ENCODE data around the gene ABI1.

ABI1 gene

GRCh38 chr10:26806557-26806956 lies 54.2 kb downstream of the ABI1 start:
- Histone ChIP-seq H3K9ac (ENCODE audit: low read depth, low read length) (no peak overlapping the region), H3K9me3 (ENCODE audit: insufficient read depth, low read length, severe bottlenecking) (no peaks in the 10 kb centered on the region), H3K79me2 (ENCODE audit: insufficient read depth, low read length) (peaks cover 94% of the 10 kb centered on the region), H3K4me1 (ENCODE audit: insufficient read depth, low read length) (peaks cover 52% of the 10 kb centered on the region), H3K27ac (ENCODE audit: low read length) (peak overlapping the region; percentile 71), H3K27me3 (ENCODE audit: insufficient read depth, low read length, poor library complexity) (no peaks in the 10 kb centered on the region), H3K4me2 (ENCODE audit: insufficient read depth, low read length) (peak overlapping the region; percentile 58), H2AFZ (ENCODE audit: low read depth, low read length) (no peak overlapping the region), H3K4me3 (ENCODE audit: low read depth in 1 of 2, low read length in 2 of 2) (no peak overlapping the region), H3K36me3 (ENCODE audit: insufficient read depth, low read length) (no peaks in the 10 kb centered on the region), H4K20me1 (ENCODE audit: insufficient read depth, low read length) (peaks cover 48% of the 10 kb centered on the region; the same call in 1 of the 2 replicates)
- no peak for TF ChIP-seq EZH2 (IDR thresholded peaks at IDR 0.05; ENCODE audit: borderline replicate concordance, low read depth, low read length, severe bottlenecking)
- TF ChIP-seq CTCF (IDR thresholded peaks at IDR 0.05; ENCODE audit: borderline replicate concordance, extremely low read depth, low read length, poor library complexity, severe bottlenecking) = no peak
- ATAC-seq (ENCODE audit: insufficient read depth, low read depth) (no peak), DNase-seq (no peak)

GRCh38 chr10:26805567-26806245 lies 55.1 kb downstream of the ABI1 start:
- TF ChIP-seq EZH2 (IDR thresholded peaks at IDR 0.05; ENCODE audit: borderline replicate concordance, low read depth, low read length, severe bottlenecking) (no peak), CTCF (IDR thresholded peaks at IDR 0.05; ENCODE audit: borderline replicate concordance, extremely low read depth, low read length, poor library complexity, severe bottlenecking) (no peak)
- Histone ChIP-seq H3K4me1 (ENCODE audit: insufficient read depth, low read length) (peaks cover 60% of the 10 kb centered on the region), H4K20me1 (ENCODE audit: insufficient read depth, low read length) (peaks cover 54% of the 10 kb centered on the region; the same call in 1 of the 2 replicates), H3K79me2 (ENCODE audit: insufficient read depth, low read length) (peaks cover 95% of the 10 kb centered on the region), H3K27ac (ENCODE audit: low read length) (peak overlapping the region; percentile 71), H3K4me3 (ENCODE audit: low read depth in 1 of 2, low read length in 2 of 2) (0 out of 4 replicates have a peak overlapping the region, but pooled peaks of 1 of the 2 experiments have one; percentile 21), H3K4me2 (ENCODE audit: insufficient read depth, low read length) (peak overlapping the region; percentile 58), H3K9me3 (ENCODE audit: insufficient read depth, low read length, severe bottlenecking) (no peaks in the 10 kb centered on the region), H2AFZ (ENCODE audit: low read depth, low read length) (no peak overlapping the region), H3K36me3 (ENCODE audit: insufficient read depth, low read length) (no peaks in the 10 kb centered on the region), H3K9ac (ENCODE audit: low read depth, low read length) (peak overlapping the region; percentile 27; the same call in 1 of the 2 replicates), H3K27me3 (ENCODE audit: insufficient read depth, low read length, poor library complexity) (no peaks in the 10 kb centered on the region)
- peak; percentile 16; the same call in 1 of the 3 replicates for ATAC-seq (ENCODE audit: insufficient read depth, low read depth)
- no peak for DNase-seq

GRCh38 chr10:26804418-26805393 lies 56.1 kb downstream of the ABI1 start:
- H3K36me3 ChIP-seq (ENCODE audit: insufficient read depth, low read length) = no peaks in the 10 kb centered on the region
- H3K4me3 ChIP-seq (ENCODE audit: low read depth in 1 of 2, low read length in 2 of 2) = no peak overlapping the region
- peak overlapping the region; percentile 27; the same call in 1 of the 2 replicates for H3K9ac ChIP-seq (ENCODE audit: low read depth, low read length)
- no peaks in the 10 kb centered on the region for H3K27me3 ChIP-seq (ENCODE audit: insufficient read depth, low read length, poor library complexity)
- TF ChIP-seq CTCF (IDR thresholded peaks at IDR 0.05; ENCODE audit: borderline replicate concordance, extremely low read depth, low read length, poor library complexity, severe bottlenecking) (no peak), EZH2 (IDR thresholded peaks at IDR 0.05; ENCODE audit: borderline replicate concordance, low read depth, low read length, severe bottlenecking) (no peak)
- peak overlapping the region; percentile 58 for H3K4me2 ChIP-seq (ENCODE audit: insufficient read depth, low read length)
- ATAC-seq (ENCODE audit: insufficient read depth, low read depth) = peak; percentile 97
- H3K79me2 ChIP-seq (ENCODE audit: insufficient read depth, low read length) = peaks cover 94% of the 10 kb centered on the region
- H3K4me1 ChIP-seq (ENCODE audit: insufficient read depth, low read length) = peaks cover 70% of the 10 kb centered on the region
- H4K20me1 ChIP-seq (ENCODE audit: insufficient read depth, low read length) = peaks cover 54% of the 10 kb centered on the region
- H3K27ac ChIP-seq (ENCODE audit: low read length) = peak overlapping the region; percentile 58
- H2AFZ ChIP-seq (ENCODE audit: low read depth, low read length) = no peak overlapping the region
- DNase-seq = peak; percentile 51
- H3K9me3 ChIP-seq (ENCODE audit: insufficient read depth, low read length, severe bottlenecking) = no peaks in the 10 kb centered on the region

All from DND-41 (cell line).